Nucleus accumbens (tissue), 56 donors: ENCODE measurements around the gene CACNG4.
"Not testable (repeated sequence)": the region's sequence is repeated elsewhere in the genome, so short reads cannot be mapped to it uniquely, and the experiment has no call there.

Source experiments
- DNase-seq, 56 donors: peaks; one replicate each; lab custom pipeline; 2025; lab: John Stamatoyannopoulos, UW

Gene CACNG4

GRCh38 chr17:67035131-67036083 lies 70.9 kb downstream of the CACNG4 start:
- DNase-seq: no peak

DNA sequence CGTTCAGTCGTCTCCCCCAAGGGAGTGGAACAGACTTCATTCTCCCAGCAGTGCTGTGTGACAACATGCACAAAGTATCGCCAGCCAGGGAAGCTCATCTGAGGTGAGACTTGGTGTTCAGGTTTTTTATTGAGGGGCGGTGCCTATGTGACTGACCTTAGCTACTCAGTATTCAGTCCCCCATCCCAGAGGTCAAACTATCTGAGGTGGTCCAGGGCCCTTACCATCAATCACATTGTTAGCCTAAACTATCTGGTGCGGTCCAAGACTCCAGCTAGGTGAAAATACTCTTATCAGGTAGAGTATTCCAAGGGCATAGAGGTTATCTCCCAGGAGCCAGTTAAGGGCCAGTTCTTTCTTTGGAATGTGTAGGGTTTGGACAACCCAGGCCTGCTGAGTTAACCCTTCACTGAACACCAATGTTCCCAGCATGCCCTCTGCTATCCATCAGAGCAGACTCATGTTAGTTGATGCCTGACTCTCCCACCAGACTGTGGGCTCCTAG lies 74.4 kb downstream of the CACNG4 start:
- no peak for DNase-seq

DNA sequence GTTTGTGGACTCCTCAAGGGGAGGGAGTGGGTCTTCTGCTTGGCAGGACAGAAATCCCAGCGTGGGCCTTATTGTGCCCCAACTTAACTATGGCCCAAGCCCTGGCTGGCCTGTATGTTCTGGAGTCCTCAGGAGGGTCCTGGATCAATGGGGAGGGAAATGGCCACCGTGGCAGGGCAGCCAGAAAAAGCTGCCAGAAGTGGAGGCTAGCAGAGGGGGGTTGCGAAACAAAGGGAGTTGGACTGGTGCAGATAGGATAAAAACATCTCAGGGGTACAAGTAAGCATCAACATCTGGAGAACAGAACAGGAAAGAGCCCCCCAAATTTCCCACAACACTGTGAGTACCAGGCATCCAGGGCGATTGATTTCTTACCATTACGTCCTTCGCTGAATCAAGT lies 76.1 kb downstream of the CACNG4 start:
- DNase-seq: no peak

DNA sequence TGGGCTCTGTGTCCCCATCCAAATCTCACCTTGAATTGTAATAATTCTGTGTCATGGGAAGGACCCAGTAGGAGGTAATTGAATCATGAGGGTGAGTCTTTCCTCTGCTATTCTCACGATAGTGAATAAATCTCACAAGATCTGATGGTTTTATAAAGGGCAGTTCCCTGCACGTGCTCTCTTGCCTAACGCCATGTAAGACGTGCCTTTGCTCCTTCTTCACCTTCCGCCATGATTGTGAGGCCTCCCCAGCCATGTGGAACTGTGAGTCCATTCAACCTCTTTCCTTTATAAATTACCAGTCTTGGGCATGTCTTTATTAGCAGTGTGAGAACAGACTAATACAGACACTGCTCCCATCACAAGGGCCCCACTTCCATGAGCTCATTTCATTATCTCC lies 76.6 kb downstream of the CACNG4 start:
- not testable (repeated sequence) for DNase-seq

GRCh38 chr17:67041531-67041930 lies 77.0 kb downstream of the CACNG4 start:
- no peak for DNase-seq

DNA sequence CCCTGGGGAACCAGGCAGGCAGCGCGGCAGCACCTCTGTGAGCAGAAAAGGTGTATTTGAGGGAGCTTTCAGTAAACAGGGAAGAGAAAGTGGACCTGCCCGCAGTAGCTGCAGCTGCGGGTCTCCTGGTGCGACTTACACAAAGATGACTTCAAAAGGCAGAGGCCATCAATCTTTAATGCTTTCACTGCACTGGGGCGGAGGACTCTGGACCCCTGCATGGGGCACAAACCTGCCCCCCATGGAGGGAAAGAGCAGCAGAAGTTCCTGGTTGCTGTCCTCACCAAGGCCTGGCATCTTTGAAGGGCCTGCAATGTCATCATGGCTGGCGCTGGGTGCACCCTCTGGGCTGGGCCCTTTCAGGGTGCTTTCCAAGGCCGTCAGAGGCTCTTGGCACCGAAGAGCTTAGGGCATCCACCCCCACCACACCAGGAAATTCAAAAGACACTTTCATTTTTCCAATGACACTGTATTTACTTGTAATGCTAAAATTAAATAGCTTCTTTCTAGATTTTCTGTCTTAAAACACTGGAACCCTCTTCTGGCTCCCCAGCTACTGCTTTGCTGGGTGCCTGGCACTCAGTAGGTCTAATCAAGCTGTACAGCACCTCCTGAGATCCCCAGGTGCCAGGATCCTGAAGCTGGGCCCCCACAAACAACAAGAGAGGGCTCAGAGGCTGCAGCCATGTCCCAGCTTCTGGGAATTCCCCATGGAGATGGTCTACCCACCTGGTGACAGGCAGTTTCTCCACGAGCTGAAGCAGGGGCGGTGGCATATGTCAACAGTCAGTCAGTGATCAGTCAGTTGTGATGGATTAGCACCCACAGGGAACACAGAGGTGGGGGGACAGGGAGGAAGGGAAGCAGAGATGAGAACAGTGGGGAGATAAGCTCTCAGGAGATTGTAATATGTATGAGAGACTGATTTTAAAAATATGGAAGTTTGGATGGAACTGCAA lies 77.7 kb downstream of the CACNG4 start:
- peak in 3 of 56 donors; percentile 8 to 28 (median 12) for DNase-seq

GRCh38 chr17:67043283-67043682 lies 78.8 kb downstream of the CACNG4 start:
- DNase-seq: no peak

DNA sequence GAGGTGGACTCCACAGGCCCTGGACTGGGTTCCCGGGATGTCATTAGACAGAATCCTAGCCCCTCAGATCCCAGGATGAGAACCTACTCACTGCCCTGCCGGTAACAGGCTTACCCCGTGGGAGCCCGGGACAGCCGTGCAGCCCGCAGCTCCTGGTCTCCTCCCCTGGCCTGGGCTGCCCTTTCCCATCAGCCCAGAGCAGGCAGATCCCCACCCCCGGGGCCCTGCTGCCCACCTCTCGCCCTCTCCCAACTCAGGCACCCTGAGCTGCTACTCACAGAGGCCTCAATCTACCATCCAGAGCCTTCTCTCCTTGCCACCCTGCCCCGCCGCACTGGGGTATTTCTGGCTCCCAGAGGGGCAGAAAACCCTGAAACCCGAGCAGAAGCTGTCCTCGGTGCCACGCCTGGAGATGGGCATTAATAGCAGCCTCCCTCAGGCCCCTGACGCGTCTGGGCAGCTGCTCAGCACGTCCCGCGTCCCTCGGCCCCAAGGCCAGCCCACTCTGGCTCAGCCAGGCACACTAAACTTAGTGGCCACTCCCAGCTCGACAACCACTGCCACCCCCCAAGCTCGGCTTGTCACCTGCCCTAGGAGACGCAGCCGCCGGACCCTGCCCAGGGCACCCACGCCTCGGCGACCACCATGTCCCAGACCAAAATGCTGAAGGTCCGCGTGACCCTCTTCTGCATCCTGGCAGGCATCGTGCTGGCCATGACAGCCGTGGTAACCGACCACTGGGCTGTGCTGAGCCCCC lies 79.7 kb downstream of the CACNG4 start, which contains the start of gene CACNG1:
Gene CACNG1 (plus strand): TSS at position 539 of the 757 bp plus-strand sequence. CDS start 107 bp downstream, at position 646.
- DNase-seq: no peak

- DNase-seq: no peak
These were observed 80.4 kb downstream of the CACNG4 start for GRCh38 chr17:67044940-67045339.

- DNase-seq: no peak
These were observed 81.9 kb downstream of the CACNG4 start for GRCh38 chr17:67046398-67046797.

DNA sequence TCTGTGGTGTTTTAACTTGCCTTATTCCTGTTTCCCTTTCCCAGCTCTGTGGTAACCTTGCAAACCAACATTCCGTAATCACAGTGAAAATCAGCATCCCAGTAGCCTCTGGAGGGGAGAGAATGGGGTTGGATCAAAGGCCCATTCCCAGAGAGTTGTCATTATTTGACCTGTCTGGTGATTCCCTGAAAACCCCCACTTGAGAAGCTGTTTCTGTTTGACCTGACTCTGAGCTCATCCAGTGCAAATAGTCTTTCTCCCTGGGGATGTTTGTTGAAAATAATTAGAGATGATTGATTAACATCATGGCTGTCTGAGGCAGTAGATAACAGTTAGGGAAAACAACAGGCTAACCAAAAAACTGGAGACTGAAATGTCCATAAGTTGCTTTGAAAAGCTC lies 82.9 kb downstream of the CACNG4 start:
- DNase-seq: no peak

GRCh38 chr17:67049025-67049739 lies 84.7 kb downstream of the CACNG4 start:
- DNase-seq: no peak

- no peak for DNase-seq
These were observed 85.6 kb downstream of the CACNG4 start for GRCh38 chr17:67050066-67050465.

DNA sequence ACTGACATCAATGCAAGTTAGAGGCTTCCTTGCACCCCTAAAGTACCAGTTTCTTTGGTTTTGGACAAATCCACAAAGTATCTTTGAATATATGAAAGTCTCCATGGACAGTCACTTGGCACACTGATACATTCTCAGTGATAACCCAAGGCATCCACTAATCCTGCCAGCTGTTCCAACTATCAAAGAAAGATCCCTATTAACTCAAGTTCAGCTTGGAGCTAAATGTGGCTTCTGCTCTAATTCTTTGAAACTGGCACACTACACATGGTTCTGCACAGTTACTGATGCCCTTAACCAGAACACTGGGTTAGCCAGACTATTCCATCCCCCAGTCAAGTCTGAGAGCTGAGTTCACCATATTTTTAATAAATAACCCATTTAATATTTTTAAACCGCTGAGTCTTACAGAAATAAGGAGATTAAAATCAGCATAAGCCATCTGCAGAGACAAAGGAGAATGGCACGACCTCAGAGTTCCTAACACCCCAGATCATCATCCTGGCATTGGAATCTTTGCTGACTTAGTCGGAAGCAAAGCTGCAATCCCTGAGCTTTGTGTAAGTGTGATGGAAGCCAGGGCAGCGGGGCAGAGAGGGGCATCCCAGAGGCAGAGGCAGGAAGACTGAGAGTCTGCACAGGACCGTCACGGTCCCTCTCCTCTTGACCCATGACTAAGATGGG lies 86.1 kb downstream of the CACNG4 start:
- DNase-seq: no peak

DNA sequence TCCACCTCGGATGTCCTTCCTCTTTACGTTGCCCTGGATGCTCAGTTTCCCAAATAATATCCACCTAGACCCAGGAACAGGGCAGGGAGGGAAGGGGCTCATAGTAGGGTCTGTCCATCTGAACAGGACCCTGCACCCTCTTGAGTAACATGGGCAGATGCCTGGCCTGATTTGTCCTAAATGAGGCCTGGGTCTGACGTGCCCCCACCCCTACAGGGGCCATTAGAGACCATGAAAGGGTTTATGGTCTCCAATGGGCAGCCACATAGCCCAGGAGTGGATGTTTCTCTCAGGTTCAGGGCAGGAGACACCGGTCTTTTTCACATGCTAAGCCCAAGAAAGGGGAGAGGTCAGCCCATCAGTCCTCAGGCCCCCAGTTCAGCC lies 86.6 kb downstream of the CACNG4 start:
- no peak for DNase-seq

- no peak for DNase-seq
These were observed 87.3 kb downstream of the CACNG4 start for GRCh38 chr17:67051837-67052236.

- DNase-seq: no peak
These were observed 88.4 kb downstream of the CACNG4 start for GRCh38 chr17:67052720-67053437.

GRCh38 chr17:67053438-67054000 lies 89.0 kb downstream of the CACNG4 start:
- DNase-seq: no peak
